HepG2 (cell line): ENCODE data around the gene ZNF101. TPM values are rescaled to one million over a fixed set of nuclear protein-coding genes. Genes with fewer than 3 reads are reported as not detected.

Experiments
- ADNP ChIP-seq: sonication (generic); formaldehyde crosslinking; IDR thresholded peaks from 2 replicates; pipeline ENCODE4 v1.4.0; 2020; ENCODE audit warnings: missing genetic modification reagents
- DPF2 ChIP-seq: sonication (generic); formaldehyde crosslinking; IDR thresholded peaks from 2 replicates; pipeline ENCODE4 v1.4.0; 2020; ENCODE audit warnings: mild to moderate bottlenecking, low read depth, missing genetic modification reagents, borderline replicate concordance
- ESRRA ChIP-seq: sonication (generic); formaldehyde crosslinking; IDR thresholded peaks from 2 replicates; pipeline ENCODE4 v1.5.1; 2020; ENCODE audit warnings: mild to moderate bottlenecking, low read depth, missing genetic modification reagents
- FLYWCH1 ChIP-seq: sonication (generic); formaldehyde crosslinking; IDR thresholded peaks from 2 replicates; pipeline ENCODE4 v1.8.1; 2023; ENCODE audit warnings: mild to moderate bottlenecking, missing genetic modification reagents
- JARID2 ChIP-seq: sonication (generic); formaldehyde crosslinking; IDR thresholded peaks from 2 replicates; pipeline ENCODE4 v1.8.1; 2023; ENCODE audit warnings: missing genetic modification reagents, inconsistent platforms; ENCODE audit not compliant: insufficient replicate concordance
- MAFK ChIP-seq, 2 experiments: IDR thresholded peaks in 1 of 2; conservative IDR thresholded peaks in 1 of 2; 2 replicates each; pipeline ENCODE4 v1.6.1; 2011; ENCODE audit warnings: improper control_type of control experiment in 2 of 2, low read length in 2 of 2
- NFE2L1 ChIP-seq: sonication (generic); formaldehyde crosslinking; IDR thresholded peaks from 2 replicates; pipeline ENCODE4 v1.4.0; 2020; ENCODE audit warnings: missing genetic modification reagents, mild to moderate bottlenecking, borderline replicate concordance
- PPARG ChIP-seq: conservative IDR thresholded peaks from 2 replicates; pipeline ENCODE4 v1.6.1; 2016; ENCODE audit warnings: missing biosample characterization, missing genetic modification reagents
- XBP1 ChIP-seq: sonication (generic); formaldehyde crosslinking; IDR thresholded peaks from 2 replicates; pipeline ENCODE4 v1.5.0; 2020; ENCODE audit warnings: missing genetic modification reagents
- ZFP36L1 ChIP-seq: sonication (generic); formaldehyde crosslinking; IDR thresholded peaks from 2 replicates; pipeline ENCODE4 v1.8.0; 2022; ENCODE audit warnings: mild to moderate bottlenecking, missing genetic modification reagents, moderate library complexity
- ZFP62 ChIP-seq: sonication (generic); formaldehyde crosslinking; IDR thresholded peaks from 2 replicates; pipeline ENCODE4 v1.4.0; 2020; ENCODE audit warnings: missing genetic modification reagents
- ZKSCAN1 ChIP-seq: fragments of 150-350 bp; IDR thresholded peaks from 2 replicates; pipeline ENCODE4 v1.6.1; 2014; ENCODE audit warnings: low read length
- ZNF431 ChIP-seq: sonication (generic); formaldehyde crosslinking; IDR thresholded peaks from 2 replicates; pipeline ENCODE4 v1.9.0; 2022; ENCODE audit warnings: missing genetic modification reagents, low read depth, mild to moderate bottlenecking, borderline replicate concordance
- ZNF660 ChIP-seq: sonication (generic); formaldehyde crosslinking; IDR thresholded peaks from 2 replicates; pipeline ENCODE4 v1.5.1; 2020; ENCODE audit warnings: mild to moderate bottlenecking, low read depth, missing genetic modification reagents, borderline replicate concordance
- ZNF891 ChIP-seq: sonication (generic); formaldehyde crosslinking; IDR thresholded peaks from 2 replicates; pipeline ENCODE4 v1.5.0; 2020; ENCODE audit warnings: mild to moderate bottlenecking, missing genetic modification reagents
- ZSCAN21 ChIP-seq: sonication (generic); formaldehyde crosslinking; IDR thresholded peaks from 2 replicates; pipeline ENCODE4 v1.8.0; 2022; ENCODE audit warnings: mild to moderate bottlenecking, missing genetic modification reagents, moderate library complexity, borderline replicate concordance
- polyA plus RNA-seq, 8 experiments: library from polyadenylated mRNA; depleted of rRNA in 3 of 8; stranded (reverse) in 7 of 8; unstranded in 1 of 8; fragments of >200 nt; fragmentation: Illumina TruSeq in 4 of 8; extraction: Trizol in 4 of 8; gene quantifications; 2 replicates each; pipeline versions ENCODE4 v1.2.1 to v1.2.3, GENCODE V29; 2011 to 2016; ENCODE audit warnings: low read depth in 4 of 8, missing spikeins in 1 of 8, mixed read lengths in 1 of 8; ENCODE audit not compliant: insufficient read depth in 1 of 8
- total RNA-seq, 5 experiments: library from RNA; depleted of rRNA; stranded (reverse); fragments of >200 nt; fragmentation: Illumina TruSeq; extraction: Trizol; gene quantifications; 2 replicates each; pipeline ENCODE4 v1.2.3, GENCODE V29; 2016; ENCODE audit warnings: low read depth in 1 of 5
- TF ChIP-seq, protein P1 (sequence below): sonication (generic); formaldehyde crosslinking; IDR thresholded peaks from 2 replicates; pipeline ENCODE4 v1.8.0; 2022; ENCODE audit warnings: low read depth, missing genetic modification reagents
- TF ChIP-seq, protein P2 (sequence below): IDR thresholded peaks from 2 replicates; pipeline ENCODE4 v1.6.1; 2016; ENCODE audit warnings: missing compliant biosample characterization, missing genetic modification reagents, borderline replicate concordance
- TF ChIP-seq, protein P3 (sequence below): sonication (generic); formaldehyde crosslinking; IDR thresholded peaks from 2 replicates; pipeline ENCODE4 v1.8.0; 2022; ENCODE audit warnings: missing genetic modification reagents, mild to moderate bottlenecking, inconsistent platforms, borderline replicate concordance
- TF ChIP-seq, protein P4 (sequence below): sonication (generic); formaldehyde crosslinking; IDR thresholded peaks from 2 replicates; pipeline ENCODE4 v1.9.0; 2022; ENCODE audit warnings: missing genetic modification reagents, mild to moderate bottlenecking, borderline replicate concordance
- TF ChIP-seq, protein P5 (sequence below): sonication (generic); formaldehyde crosslinking; IDR thresholded peaks from 2 replicates; pipeline ENCODE4 v1.9.0; 2022; ENCODE audit warnings: low read depth, missing genetic modification reagents

ZNF101 gene
- total and polyA plus RNA-seq, 2 of the 13 experiments (the other 11 are each of a cell fraction or from before 2014, with no cell fraction given), result 12.9 to 28.9 TPM

DNA sequence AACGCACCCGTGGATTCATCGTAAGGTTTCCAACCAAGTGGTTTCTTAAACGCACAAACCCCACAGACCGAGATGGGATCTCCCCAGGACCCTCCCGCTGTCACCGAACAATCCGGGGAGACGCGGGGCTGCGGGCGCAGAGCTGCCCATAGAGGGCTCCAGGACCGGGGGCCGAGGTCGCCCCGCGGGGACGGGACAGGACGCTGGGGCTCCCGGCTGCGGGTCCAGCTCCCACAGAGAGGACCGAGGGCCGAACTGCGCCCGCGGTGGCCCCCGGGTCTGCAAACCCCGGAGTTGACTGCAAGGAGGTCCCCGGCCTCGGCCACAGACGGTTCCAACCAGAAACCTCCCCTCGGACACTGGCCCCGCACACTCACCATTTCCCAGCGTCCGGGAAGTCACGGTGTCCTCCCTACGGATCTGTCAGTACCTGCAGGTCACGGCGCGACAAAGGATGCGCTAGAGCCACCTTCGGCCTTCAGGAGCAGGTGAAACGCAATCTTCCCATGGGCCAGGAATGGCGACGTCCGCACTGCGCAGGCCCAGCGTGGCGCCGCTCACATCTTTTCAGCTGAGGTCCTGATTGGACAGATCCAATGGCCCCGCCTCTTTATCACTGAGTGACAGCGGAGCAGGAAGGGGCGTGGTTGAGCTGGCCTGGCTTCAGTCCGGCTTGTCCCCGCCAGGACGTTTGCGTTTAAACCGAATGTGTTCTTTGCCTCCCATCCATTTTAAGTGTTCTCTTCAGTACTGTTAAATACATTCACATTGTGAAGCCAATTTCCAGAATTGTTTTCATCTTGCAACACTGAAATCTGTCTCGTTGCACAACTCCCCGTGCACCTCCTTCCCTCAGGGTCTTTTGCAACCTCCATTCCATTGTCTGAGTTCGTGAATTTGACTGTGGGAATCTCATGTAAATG lies 64.2 kb downstream of the ZNF101 start, which contains the start of gene ZNF14 (continued):
- TF ChIP-seq JARID2 (CRISPR knock-in tag) (no peak), DPF2 (CRISPR knock-in tag) (0 out of 2 replicates have a peak, but pooled peaks have one; percentile 22), ESRRA (CRISPR knock-in tag) (0 out of 2 replicates have a peak, but pooled peaks have one; percentile 21), PPARG (no peak), ZFP36L1 (CRISPR knock-in tag) (no peak), ZNF660 (no peak), MAFK (conservative IDR thresholded peaks at IDR 0.05 in 1 of 2, IDR thresholded peaks at IDR 0.05 in 1 of 2; ENCODE audit: low read length in 2 of 2) (no peak), ADNP (CRISPR knock-in tag) (no peak), ZNF431 (CRISPR knock-in tag) (no peak), NFE2L1 (CRISPR knock-in tag) (no peak), ZKSCAN1 (no peak), XBP1 (CRISPR knock-in tag) (no peak), ZSCAN21 (peak; percentile 71; the same call in 1 of the 2 replicates), ZFP62 (CRISPR knock-in tag) (no peak), FLYWCH1 (no peak), ZNF891 (CRISPR knock-in tag) (no peak)
- TF ChIP-seq, protein P1, sequence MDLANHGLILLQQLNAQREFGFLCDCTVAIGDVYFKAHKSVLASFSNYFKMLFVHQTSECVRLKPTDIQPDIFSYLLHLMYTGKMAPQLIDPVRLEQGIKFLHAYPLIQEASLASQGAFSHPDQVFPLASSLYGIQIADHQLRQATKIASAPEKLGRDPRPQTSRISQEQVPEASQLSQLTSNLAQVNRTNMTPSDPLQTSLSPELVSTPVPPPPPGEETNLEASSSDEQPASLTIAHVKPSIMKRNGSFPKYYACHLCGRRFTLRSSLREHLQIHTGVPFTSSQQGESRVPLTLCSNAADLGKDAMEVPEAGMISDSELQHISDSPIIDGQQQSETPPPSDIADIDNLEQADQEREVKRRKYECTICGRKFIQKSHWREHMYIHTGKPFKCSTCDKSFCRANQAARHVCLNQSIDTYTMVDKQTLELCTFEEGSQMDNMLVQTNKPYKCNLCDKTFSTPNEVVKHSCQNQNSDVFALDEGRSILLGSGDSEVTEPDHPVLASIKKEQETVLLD, result no peak
- TF ChIP-seq, protein P2, sequence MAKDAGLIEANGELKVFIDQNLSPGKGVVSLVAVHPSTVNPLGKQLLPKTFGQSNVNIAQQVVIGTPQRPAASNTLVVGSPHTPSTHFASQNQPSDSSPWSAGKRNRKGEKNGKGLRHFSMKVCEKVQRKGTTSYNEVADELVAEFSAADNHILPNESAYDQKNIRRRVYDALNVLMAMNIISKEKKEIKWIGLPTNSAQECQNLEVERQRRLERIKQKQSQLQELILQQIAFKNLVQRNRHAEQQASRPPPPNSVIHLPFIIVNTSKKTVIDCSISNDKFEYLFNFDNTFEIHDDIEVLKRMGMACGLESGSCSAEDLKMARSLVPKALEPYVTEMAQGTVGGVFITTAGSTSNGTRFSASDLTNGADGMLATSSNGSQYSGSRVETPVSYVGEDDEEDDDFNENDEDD (CRISPR knock-in tag), result 0 out of 2 replicates have a peak, but pooled peaks have one; percentile 19
- TF ChIP-seq, protein P3, sequence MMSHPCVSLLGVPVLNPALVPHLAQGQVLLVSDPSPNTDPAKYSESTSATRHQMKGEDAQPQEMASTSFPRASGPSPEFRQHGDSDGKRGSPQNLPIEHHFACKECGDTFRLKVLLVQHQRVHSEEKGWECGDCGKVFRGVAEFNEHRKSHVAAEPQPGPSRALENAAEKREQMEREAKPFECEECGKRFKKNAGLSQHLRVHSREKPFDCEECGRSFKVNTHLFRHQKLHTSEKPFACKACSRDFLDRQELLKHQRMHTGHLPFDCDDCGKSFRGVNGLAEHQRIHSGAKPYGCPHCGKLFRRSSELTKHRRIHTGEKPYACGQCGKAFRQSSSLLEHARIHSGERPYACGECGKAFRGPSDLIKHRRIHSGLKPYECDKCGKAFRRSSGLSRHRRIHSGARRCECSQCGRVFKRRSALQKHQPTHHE (CRISPR knock-in tag), result 0 out of 2 replicates have a peak, but pooled peaks have one; percentile 59
- TF ChIP-seq, protein P4, sequence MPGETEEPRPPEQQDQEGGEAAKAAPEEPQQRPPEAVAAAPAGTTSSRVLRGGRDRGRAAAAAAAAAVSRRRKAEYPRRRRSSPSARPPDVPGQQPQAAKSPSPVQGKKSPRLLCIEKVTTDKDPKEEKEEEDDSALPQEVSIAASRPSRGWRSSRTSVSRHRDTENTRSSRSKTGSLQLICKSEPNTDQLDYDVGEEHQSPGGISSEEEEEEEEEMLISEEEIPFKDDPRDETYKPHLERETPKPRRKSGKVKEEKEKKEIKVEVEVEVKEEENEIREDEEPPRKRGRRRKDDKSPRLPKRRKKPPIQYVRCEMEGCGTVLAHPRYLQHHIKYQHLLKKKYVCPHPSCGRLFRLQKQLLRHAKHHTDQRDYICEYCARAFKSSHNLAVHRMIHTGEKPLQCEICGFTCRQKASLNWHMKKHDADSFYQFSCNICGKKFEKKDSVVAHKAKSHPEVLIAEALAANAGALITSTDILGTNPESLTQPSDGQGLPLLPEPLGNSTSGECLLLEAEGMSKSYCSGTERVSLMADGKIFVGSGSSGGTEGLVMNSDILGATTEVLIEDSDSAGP, result peak; percentile 67; the same call in 1 of the 2 replicates
- TF ChIP-seq, protein P5, sequence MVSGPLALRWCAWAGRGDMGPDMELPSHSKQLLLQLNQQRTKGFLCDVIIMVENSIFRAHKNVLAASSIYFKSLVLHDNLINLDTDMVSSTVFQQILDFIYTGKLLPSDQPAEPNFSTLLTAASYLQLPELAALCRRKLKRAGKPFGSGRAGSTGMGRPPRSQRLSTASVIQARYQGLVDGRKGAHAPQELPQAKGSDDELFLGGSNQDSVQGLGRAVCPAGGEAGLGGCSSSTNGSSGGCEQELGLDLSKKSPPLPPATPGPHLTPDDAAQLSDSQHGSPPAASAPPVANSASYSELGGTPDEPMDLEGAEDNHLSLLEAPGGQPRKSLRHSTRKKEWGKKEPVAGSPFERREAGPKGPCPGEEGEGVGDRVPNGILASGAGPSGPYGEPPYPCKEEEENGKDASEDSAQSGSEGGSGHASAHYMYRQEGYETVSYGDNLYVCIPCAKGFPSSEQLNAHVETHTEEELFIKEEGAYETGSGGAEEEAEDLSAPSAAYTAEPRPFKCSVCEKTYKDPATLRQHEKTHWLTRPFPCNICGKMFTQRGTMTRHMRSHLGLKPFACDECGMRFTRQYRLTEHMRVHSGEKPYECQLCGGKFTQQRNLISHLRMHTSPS (CRISPR knock-in tag), result no peak
